H1 (cell line): ENCODE data around the gene JMJD7. TPM values are rescaled to one million over a fixed set of nuclear protein-coding genes. Genes with fewer than 3 reads are reported as not detected.

ENCODE experiments used
- CTCF ChIA-PET: fragments of 300-600 bp; sonication (Branson Sonifier 250); formaldehyde crosslinking; loops from one replicate; lab custom pipeline; 2021; ENCODE audit not compliant: partially characterized antibody; lab: Charles Lee
- POLR2A ChIA-PET: fragments of 300-600 bp; sonication (Branson Sonifier 250); formaldehyde crosslinking; loops from one replicate; lab custom pipeline; 2021; ENCODE audit warnings: inconsistent platforms; ENCODE audit not compliant: partially characterized antibody; lab: Charles Lee
- DNase-seq, 2 experiments: peaks; one replicate each; pipeline versions ENCODE4 v3.0.0 to v3.0.0-alpha.2; 2010 to 2022; ENCODE audit warnings: low spot score in 2 of 2, low read depth in 1 of 2, mixed read lengths in 1 of 2
- FAIRE-seq: peaks from 2 replicates; lab custom pipeline; 2011; peaks lifted over from hg19 to GRCh38; lab: Jason Lieb, UNC
- H2AFZ ChIP-seq: 2 replicates; pipeline ENCODE4 v1.8.1; 2012; ENCODE audit warnings: low read length, inconsistent platforms
- H2AK5ac ChIP-seq: 2 replicates; pipeline ENCODE4 v1.6.1; 2013; ENCODE audit warnings: low read depth, low read length
- H2BK120ac ChIP-seq: replicated peaks from 2 replicates; pipeline ENCODE3; 2013; ENCODE audit warnings: low read depth, low read length, inconsistent platforms
- H2BK12ac ChIP-seq: 2 replicates; pipeline ENCODE4 v1.6.1; 2013; ENCODE audit warnings: low read depth, low read length
- H2BK15ac ChIP-seq: 2 replicates; pipeline ENCODE4 v1.6.1; 2013; ENCODE audit warnings: low read length
- H2BK20ac ChIP-seq: 2 replicates; pipeline ENCODE4 v1.6.1; 2013; ENCODE audit warnings: low read length
- H2BK5ac ChIP-seq: 2 replicates; pipeline ENCODE4 v1.6.1; 2013; ENCODE audit warnings: low read depth, low read length
- H3K14ac ChIP-seq: 2 replicates; pipeline ENCODE4 v1.6.1; 2013; ENCODE audit warnings: inconsistent platforms; ENCODE audit not compliant: insufficient read length
- H3K18ac ChIP-seq: 2 replicates; pipeline ENCODE4 v1.6.1; 2013; ENCODE audit warnings: low read length; ENCODE audit errors: extremely low read depth
- H3K23ac ChIP-seq: 2 replicates; pipeline ENCODE4 v1.6.1; 2013; ENCODE audit warnings: inconsistent platforms; ENCODE audit not compliant: insufficient read length
- H3K23me2 ChIP-seq: 2 replicates; pipeline ENCODE4 v1.6.1; 2013; ENCODE audit warnings: low read depth, low read length
- H3K27ac ChIP-seq: 2 replicates; pipeline ENCODE4 v1.6.1; 2011; ENCODE audit warnings: low read depth, low read length, inconsistent platforms
- H3K27me3 ChIP-seq, 4 experiments: replicated peaks in 1 of 4; 1 replicate in 1 of 4; 2 replicates in 3 of 4; pipeline versions ENCODE4 v1.6.1 to v1.8.1; 2011 to 2013; ENCODE audit warnings: low read length in 3 of 4, mild to moderate bottlenecking in 3 of 4, inconsistent platforms in 2 of 4, mixed read lengths in 2 of 4, moderate library complexity in 1 of 4; ENCODE audit not compliant: control insufficient read depth in 3 of 4, insufficient read depth in 3 of 4; ENCODE audit errors: extremely low read depth in 1 of 4
- H3K36me3 ChIP-seq, 4 experiments: 2 replicates each; pipeline versions ENCODE4 v1.6.1 to v1.8.1; 2011 to 2013; ENCODE audit warnings: mild to moderate bottlenecking in 4 of 4, low read length in 3 of 4, moderate library complexity in 2 of 4, control low read depth in 1 of 4, inconsistent platforms in 1 of 4; ENCODE audit not compliant: insufficient read depth in 4 of 4, control insufficient read depth in 2 of 4
- H3K4ac ChIP-seq: replicated peaks from 2 replicates; pipeline ENCODE3; 2013; ENCODE audit warnings: low read length, low read depth, mixed read lengths, inconsistent platforms; ENCODE audit not compliant: insufficient read length
- H3K4me1 ChIP-seq, 4 experiments: replicated peaks in 1 of 4; 1 replicate in 1 of 4; 2 replicates in 3 of 4; pipeline versions ENCODE4 v1.6.1 to v1.8.1; 2011 to 2013; ENCODE audit warnings: low read length in 3 of 4, inconsistent platforms in 2 of 4, mixed read lengths in 1 of 4; ENCODE audit not compliant: insufficient read depth in 4 of 4, control insufficient read depth in 3 of 4
- H3K4me2 ChIP-seq, 2 experiments: 2 replicates each; pipeline versions ENCODE4 v1.6.1 to v1.8.1; 2011 to 2013; ENCODE audit warnings: low read depth in 2 of 2, low read length in 2 of 2, control low read depth in 1 of 2, inconsistent platforms in 1 of 2, mild to moderate bottlenecking in 1 of 2; ENCODE audit not compliant: insufficient read depth in 1 of 2
- H3K4me3 ChIP-seq, 4 experiments: fragments of 200-600, 300-600 bp in 1 of 4; sonication (generic), shearing (Covaris generic), sonication (Bioruptor Twin) in 1 of 4; 2 replicates each; pipeline versions ENCODE4 v1.5.1 to v1.8.1; 2011 to 2016; ENCODE audit warnings: low read length in 4 of 4, low read depth in 3 of 4, control low read depth in 2 of 4, inconsistent platforms in 2 of 4, mild to moderate bottlenecking in 2 of 4, mixed read lengths in 1 of 4, moderate library complexity in 1 of 4; ENCODE audit not compliant: insufficient read depth in 2 of 4; ENCODE audit errors: extremely low read depth in 1 of 4
- H3K56ac ChIP-seq: replicated peaks from 2 replicates; pipeline ENCODE3; 2013; ENCODE audit warnings: low read depth, mild to moderate bottlenecking, mixed read lengths, low read length, inconsistent platforms; ENCODE audit not compliant: insufficient read length
- H3K79me1 ChIP-seq: 2 replicates; pipeline ENCODE4 v1.6.1; 2013; ENCODE audit warnings: low read depth, low read length, control low read depth
- H3K79me2 ChIP-seq, 2 experiments: 2 replicates each; pipeline versions ENCODE4 v1.6.1 to v1.8.1; 2012 to 2013; ENCODE audit warnings: low read length in 2 of 2, mild to moderate bottlenecking in 2 of 2, inconsistent platforms in 1 of 2; ENCODE audit not compliant: insufficient read depth in 2 of 2, control insufficient read depth in 1 of 2
- H3K9ac ChIP-seq, 4 experiments: replicated peaks in 1 of 4; 1 replicate in 1 of 4; 2 replicates in 3 of 4; pipeline versions ENCODE4 v1.6.1 to v1.8.1; 2011 to 2013; ENCODE audit warnings: low read depth in 3 of 4, low read length in 3 of 4, control low read depth in 2 of 4, mild to moderate bottlenecking in 2 of 4, moderate library complexity in 2 of 4, inconsistent platforms in 1 of 4; ENCODE audit errors: extremely low read depth in 1 of 4
- H3K9me3 ChIP-seq, 2 experiments: 2 replicates each; pipeline versions ENCODE4 v1.6.1 to v1.8.1; 2012 to 2013; ENCODE audit warnings: mild to moderate bottlenecking in 2 of 2, moderate library complexity in 2 of 2, control low read depth in 1 of 2, inconsistent platforms in 1 of 2, low read depth in 1 of 2, low read length in 1 of 2, mixed read lengths in 1 of 2; ENCODE audit not compliant: insufficient read depth in 2 of 2
- H4K20me1 ChIP-seq, 2 experiments: replicated peaks in 1 of 2; 2 replicates each; pipeline versions ENCODE3 to v1.8.1; 2011 to 2013; ENCODE audit warnings: inconsistent platforms in 2 of 2, low read length in 2 of 2, mild to moderate bottlenecking in 1 of 2; ENCODE audit not compliant: insufficient read depth in 2 of 2, control insufficient read depth in 1 of 2
- H4K5ac ChIP-seq: 2 replicates; pipeline ENCODE4 v1.6.1; 2013; ENCODE audit warnings: low read length, low read depth, mixed read lengths, inconsistent platforms; ENCODE audit not compliant: insufficient read length
- H4K8ac ChIP-seq: 2 replicates; pipeline ENCODE4 v1.8.0; 2013; ENCODE audit warnings: mild to moderate bottlenecking, moderate library complexity, low read length, inconsistent platforms; ENCODE audit not compliant: insufficient read depth; ENCODE audit errors: extremely low read depth
- H4K91ac ChIP-seq: replicated peaks from 2 replicates; pipeline ENCODE3; 2013; ENCODE audit warnings: low read length, mixed read lengths, inconsistent platforms; ENCODE audit not compliant: insufficient read length
- CBX5 ChIP-seq: fragments of 300-800, 300-1000 bp; sonication (generic); IDR thresholded peaks from 2 replicates; pipeline ENCODE4 v1.7.1; 2016; ENCODE audit warnings: antibody characterized with exemption, low read length, low read depth
- EGR1 ChIP-seq: IDR thresholded peaks from 2 replicates; pipeline ENCODE4 v1.6.1; 2011; ENCODE audit warnings: low read depth, low read length, borderline replicate concordance
- SRF ChIP-seq: IDR thresholded peaks from 2 replicates; pipeline ENCODE4 v1.6.1; 2011; ENCODE audit warnings: mild to moderate bottlenecking, low read depth, low read length, moderate library complexity
- WGBS, 2 experiments: shearing (Covaris generic) in 1 of 2; methylation state at CpG; one replicate each; pipeline versions ENCODE4 v1.1.6 to v1.1.7; 2013 to 2015; ENCODE audit warnings: low lambda C conversion rate in 2 of 2, mixed read lengths in 2 of 2, inconsistent platforms in 1 of 2, low coverage in 1 of 2, missing lambda C conversion rate in 1 of 2; ENCODE audit not compliant: insufficient replicate concordance in 2 of 2, insufficient coverage in 1 of 2, insufficient read length in 1 of 2; ENCODE audit errors: extremely low coverage in 1 of 2, missing lambda C conversion rate in 1 of 2; 5-methylcytosine and 5-hydroxymethylcytosine counted together
- polyA plus RNA-seq, 7 experiments: library from polyadenylated mRNA; depleted of rRNA in 3 of 7; stranded (reverse) in 5 of 7; unstranded in 2 of 7; fragments of >200 nt in 5 of 7; fragments of 200-250 nt in 2 of 7; gene quantifications; 1 replicate in 5 of 7; 2 replicates in 1 of 7; 4 replicates in 1 of 7; pipeline versions ENCODE4 v1.2.1 to v1.2.3, GENCODE V29; 2011 to 2013; ENCODE audit warnings: missing spikeins in 2 of 7, mixed read lengths in 2 of 7
- total RNA-seq: library from RNA; stranded (reverse); fragmentation: NEBNext Ultra II Directional; extraction: Animal tissue kit (Norgen Biotek cat#: 25700); gene quantifications from 2 replicates; pipeline ENCODE4 v1.2.1, GENCODE V29; 2021
- TF ChIP-seq, protein P1 (sequence below): IDR thresholded peaks from 2 replicates; pipeline ENCODE4 v1.6.1; 2011; ENCODE audit warnings: low read length, improper control_type of control experiment

Gene JMJD7
- total and polyA plus RNA-seq, 2 of the 8 experiments (the other 6 are each of a cell fraction or from before 2014, with no cell fraction given): 15.0 to 20.0 TPM

DNA sequence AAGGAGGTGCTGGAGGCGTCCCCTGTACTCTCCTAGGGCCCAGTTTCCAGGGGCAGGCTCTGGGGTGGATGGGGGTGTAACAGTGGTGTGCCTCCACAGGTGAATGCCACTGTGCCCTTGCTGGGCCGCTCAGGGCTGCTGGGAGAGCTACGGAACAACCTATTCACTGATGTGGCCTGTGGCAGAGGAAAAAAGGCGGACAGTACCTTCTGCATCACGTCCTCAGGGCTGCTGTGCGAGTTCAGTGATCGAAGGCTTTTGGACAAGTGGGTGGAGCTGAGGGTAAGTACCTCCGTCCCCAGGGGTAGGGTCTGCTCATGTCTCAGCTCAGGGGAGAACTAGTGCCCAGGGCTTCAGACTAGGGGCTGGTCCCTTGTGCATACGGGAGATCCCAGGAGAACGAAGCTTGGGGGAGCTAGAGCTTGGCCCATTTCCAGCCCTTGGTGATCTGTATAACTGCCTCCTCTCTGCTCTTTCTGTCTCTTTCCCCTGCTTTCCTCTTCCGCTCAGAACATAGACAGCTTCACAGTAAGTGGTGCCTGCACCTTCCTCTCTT lies 15.0 kb upstream of the JMJD7 start:
- H3K23ac ChIP-seq: no peak overlapping the region
- no peaks in the 10 kb centered on the region for H3K27me3 ChIP-seq
- no peak overlapping the region for H2BK5ac ChIP-seq
- H3K23me2 ChIP-seq: no peaks in the 10 kb centered on the region
- H3K56ac ChIP-seq: no peak overlapping the region
- no peak for DNase-seq
- no peak overlapping the region for H3K18ac ChIP-seq
- H4K20me1 ChIP-seq: peaks cover 0 to 1% of the 10 kb centered on the region in 2 experiments
- H3K4me3 ChIP-seq: no peak overlapping the region
- no peaks in the 10 kb centered on the region; a peak in 2 of 7 replicates for H3K4me1 ChIP-seq
- WGBS, 2 experiments: 87% methylated on average over 11 of the region's 11 CpGs; no CpG with 5 or more reads in 1 of the 2 experiments
- FAIRE-seq: no peak
- H3K14ac ChIP-seq: no peak overlapping the region
- no peak overlapping the region for H3K27ac ChIP-seq
- no peaks in the 10 kb centered on the region for H3K79me1 ChIP-seq
- H2BK15ac ChIP-seq: no peak overlapping the region
- peaks cover 0 to 3% (median 1%) of the 10 kb centered on the region in 4 experiments; a peak in 5 of 8 replicates for H3K36me3 ChIP-seq
- no peak overlapping the region for H4K91ac ChIP-seq
- no peak overlapping the region for H3K4me2 ChIP-seq
- H2BK12ac ChIP-seq: no peak overlapping the region
- H4K8ac ChIP-seq: no peak overlapping the region; the same call in 1 of the 2 replicates
- POLR2A ChIA-PET: interaction anchor here (4.2 kb wide), 1 partner anchor 40 kb away, joined by 23 read pairs; the partner anchor contains the start of gene MAPKBP1
- no peak overlapping the region for H2BK20ac ChIP-seq
- no peak overlapping the region for H2BK120ac ChIP-seq
- no peak overlapping the region for H4K5ac ChIP-seq
- H3K9me3 ChIP-seq: no peaks in the 10 kb centered on the region
- H2AFZ ChIP-seq: no peak overlapping the region
- H3K4ac ChIP-seq: no peak overlapping the region
- no peak overlapping the region for H2AK5ac ChIP-seq
- TF ChIP-seq EGR1: no peak
- TF ChIP-seq CBX5: no peak
- TF ChIP-seq, protein P1, sequence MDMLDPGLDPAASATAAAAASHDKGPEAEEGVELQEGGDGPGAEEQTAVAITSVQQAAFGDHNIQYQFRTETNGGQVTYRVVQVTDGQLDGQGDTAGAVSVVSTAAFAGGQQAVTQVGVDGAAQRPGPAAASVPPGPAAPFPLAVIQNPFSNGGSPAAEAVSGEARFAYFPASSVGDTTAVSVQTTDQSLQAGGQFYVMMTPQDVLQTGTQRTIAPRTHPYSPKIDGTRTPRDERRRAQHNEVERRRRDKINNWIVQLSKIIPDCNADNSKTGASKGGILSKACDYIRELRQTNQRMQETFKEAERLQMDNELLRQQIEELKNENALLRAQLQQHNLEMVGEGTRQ: no peak
- no peak for TF ChIP-seq SRF
- CTCF ChIA-PET: interaction anchor here (0.9 to 13.7 kb wide), 21 partner anchors 8 to 256 kb away, joined by 3 to 283 read pairs (median 4); partner anchors contain the start of gene MAPKBP1
- no peaks in the 10 kb centered on the region for H3K79me2 ChIP-seq
- no peak overlapping the region for H3K9ac ChIP-seq
